ENCODE measurements around the gene SPRED3. TPM values are rescaled to one million over a fixed set of nuclear protein-coding genes. Genes with fewer than 3 reads are reported as not detected.
"Not testable (repeated sequence)": the region's sequence is repeated elsewhere in the genome, so short reads cannot be mapped to it uniquely, and the experiment has no call there.

SPRED3 gene
- 1 to 10 TPM; 1.2 to 1.8 TPM for total RNA-seq

GRCh38 chr19:38388349-38389100, at the start of gene SPRED3:
SPRED3 (plus strand) TSS chr19:38388697; CDS start chr19:38390303, 1,606 bp downstream.
- H3K4me1 Mint-ChIP-seq: peaks cover 14% of the 10 kb centered on the region
- ChIA-PET POLR2A (no interaction called here), CTCF (interaction anchor here (1.3 to 2.6 kb wide), 7 partner anchors 9 to 154 kb away, joined by 3 to 27 read pairs (median 7); partner anchors contain the start of genes CATSPERG, FAM98C and PSMD8)
- peaks cover 8% of the 10 kb centered on the region for H3K36me3 Mint-ChIP-seq (ENCODE audit: low read depth)
- peak within 1 kb of the TSS; percentile 68 for H3K27ac Mint-ChIP-seq
- H3K27me3 Mint-ChIP-seq: peaks cover 35% of the 10 kb centered on the region
- H3K4me3 Mint-ChIP-seq: peak within 1 kb of the TSS; percentile 76
- no peak for DNase-seq
- no peaks in the 10 kb centered on the region for H3K9me3 Mint-ChIP-seq

- ChIA-PET POLR2A (interaction anchor here (0.7 kb wide), 1 partner anchor 111 kb away, joined by 6 read pairs; no protein-coding TSS in a partner anchor), CTCF (interaction anchor here (0.6 to 1.4 kb wide), 3 partner anchors 14 to 784 kb away, joined by 3 to 7 read pairs (median 4); partner anchors contain the start of gene FAM98C)
- not testable (repeated sequence) for H3K4me3 Mint-ChIP-seq; H3K27ac Mint-ChIP-seq; H3K36me3 Mint-ChIP-seq (ENCODE audit: low read depth); H3K27me3 Mint-ChIP-seq; H3K9me3 Mint-ChIP-seq; DNase-seq
- peaks cover 20% of the 10 kb centered on the region for H3K4me1 Mint-ChIP-seq
These were observed 49.5 kb upstream of the SPRED3 start for GRCh38 chr19:38339011-38339410.

- Mint-ChIP-seq H3K9me3 (no peaks in the 10 kb centered on the region), H3K4me1 (peaks cover 17% of the 10 kb centered on the region), H3K27me3 (no peaks in the 10 kb centered on the region), H3K27ac (peak overlapping the region; percentile 7), H3K36me3 (ENCODE audit: low read depth) (no peaks in the 10 kb centered on the region), H3K4me3 (no peak overlapping the region)
- ChIA-PET POLR2A (no interaction called here), CTCF (no interaction called here)
- DNase-seq: no peak
These were observed 47.6 kb upstream of the SPRED3 start for GRCh38 chr19:38340927-38341326.

GRCh38 chr19:38346837-38347236, 41.7 kb upstream of the SPRED3 start:
- ChIA-PET CTCF (interaction anchor here (1.3 to 1.5 kb wide), 4 partner anchors 9 to 78 kb away, joined by 3 to 7 read pairs (median 3); partner anchors contain the start of genes CATSPERG and FAM98C), POLR2A (no interaction called here)
- H3K4me1 Mint-ChIP-seq: no peaks in the 10 kb centered on the region
- no peaks in the 10 kb centered on the region for H3K27me3 Mint-ChIP-seq
- H3K27ac Mint-ChIP-seq: no peak overlapping the region
- no peak for DNase-seq
- no peaks in the 10 kb centered on the region for H3K36me3 Mint-ChIP-seq (ENCODE audit: low read depth)
- H3K4me3 Mint-ChIP-seq: no peak overlapping the region
- no peaks in the 10 kb centered on the region for H3K9me3 Mint-ChIP-seq

GRCh38 chr19:38350883-38351282, 37.6 kb upstream of the SPRED3 start:
- H3K4me3 Mint-ChIP-seq: no peak overlapping the region
- no peaks in the 10 kb centered on the region for H3K4me1 Mint-ChIP-seq
- H3K27ac Mint-ChIP-seq: no peak overlapping the region
- ChIA-PET POLR2A (no interaction called here), CTCF (no interaction called here)
- H3K9me3 Mint-ChIP-seq: no peaks in the 10 kb centered on the region
- H3K27me3 Mint-ChIP-seq: no peaks in the 10 kb centered on the region
- H3K36me3 Mint-ChIP-seq (ENCODE audit: low read depth): no peaks in the 10 kb centered on the region
- DNase-seq: no peak

GRCh38 chr19:38351865-38352395, 36.6 kb upstream of the SPRED3 start:
- H3K36me3 Mint-ChIP-seq (ENCODE audit: low read depth): no peaks in the 10 kb centered on the region
- POLR2A ChIA-PET: no interaction called here
- peaks cover 2% of the 10 kb centered on the region for H3K27me3 Mint-ChIP-seq
- no peak for DNase-seq
- CTCF ChIA-PET: interaction anchor here (0.5 to 2.0 kb wide), 2 partner anchors 13 to 143 kb away, joined by 3 to 4 read pairs; no protein-coding TSS in a partner anchor
- no peaks in the 10 kb centered on the region for H3K4me1 Mint-ChIP-seq
- no peaks in the 10 kb centered on the region for H3K9me3 Mint-ChIP-seq
- H3K4me3 Mint-ChIP-seq: no peak overlapping the region
- H3K27ac Mint-ChIP-seq: no peak overlapping the region

- Mint-ChIP-seq H3K9me3 (no peaks in the 10 kb centered on the region), H3K4me1 (no peaks in the 10 kb centered on the region)
- CTCF ChIA-PET: interaction anchor here (0.5 to 2.0 kb wide), 2 partner anchors 14 to 142 kb away, joined by 3 to 4 read pairs; no protein-coding TSS in a partner anchor
These were observed 35.9 kb upstream of the SPRED3 start for GRCh38 chr19:38352611-38353010.

GRCh38 chr19:38355728-38356725, 32.5 kb upstream of the SPRED3 start:
- Mint-ChIP-seq H3K27me3 (peaks cover 29% of the 10 kb centered on the region), H3K4me3 (no peak overlapping the region), H3K9me3 (no peaks in the 10 kb centered on the region), H3K36me3 (ENCODE audit: low read depth) (no peaks in the 10 kb centered on the region), H3K27ac (no peak overlapping the region), H3K4me1 (peaks cover 5% of the 10 kb centered on the region)
- ChIA-PET POLR2A (no interaction called here), CTCF (no interaction called here)
- no peak for DNase-seq

More at GRCh38 chr19:38352611-38353010, 35.9 kb upstream of the SPRED3 start:
- POLR2A ChIA-PET: no interaction called here
- DNase-seq: no peak
- Mint-ChIP-seq H3K36me3 (ENCODE audit: low read depth) (no peaks in the 10 kb centered on the region), H3K27me3 (peaks cover 2% of the 10 kb centered on the region), H3K4me3 (no peak overlapping the region), H3K27ac (no peak overlapping the region)

GRCh38 chr19:38358071-38358470, 30.4 kb upstream of the SPRED3 start:
- Mint-ChIP-seq H3K4me3 (no peak overlapping the region), H3K27me3 (peaks cover 36% of the 10 kb centered on the region), H3K36me3 (ENCODE audit: low read depth) (no peaks in the 10 kb centered on the region), H3K27ac (no peak overlapping the region), H3K4me1 (peaks cover 18% of the 10 kb centered on the region), H3K9me3 (no peaks in the 10 kb centered on the region)
- POLR2A ChIA-PET: no interaction called here
- CTCF ChIA-PET: interaction anchor here (0.6 to 1.4 kb wide), 5 partner anchors 16 to 58 kb away, joined by 3 to 5 read pairs (median 4); partner anchors contain the start of genes CATSPERG, FAM98C and PSMD8
- no peak for DNase-seq

GRCh38 chr19:38359242-38360021, 29.1 kb upstream of the SPRED3 start:
- ChIA-PET CTCF (no interaction called here), POLR2A (interaction anchor here (0.7 kb wide), 1 partner anchor 35 kb away, joined by 4 read pairs; no protein-coding TSS in a partner anchor)
- H3K9me3 Mint-ChIP-seq: no peaks in the 10 kb centered on the region
- peaks cover 36% of the 10 kb centered on the region for H3K27me3 Mint-ChIP-seq
- DNase-seq: no peak
- H3K27ac Mint-ChIP-seq: no peak overlapping the region
- peaks cover 19% of the 10 kb centered on the region for H3K4me1 Mint-ChIP-seq
- H3K4me3 Mint-ChIP-seq: no peak overlapping the region
- no peaks in the 10 kb centered on the region for H3K36me3 Mint-ChIP-seq (ENCODE audit: low read depth)

- no peaks in the 10 kb centered on the region for H3K9me3 Mint-ChIP-seq
- no peak for DNase-seq
- H3K36me3 Mint-ChIP-seq (ENCODE audit: low read depth): no peaks in the 10 kb centered on the region
- H3K4me3 Mint-ChIP-seq: peak overlapping the region; percentile 81
- H3K4me1 Mint-ChIP-seq: peaks cover 19% of the 10 kb centered on the region
- H3K27me3 Mint-ChIP-seq: peaks cover 36% of the 10 kb centered on the region
- POLR2A ChIA-PET: no interaction called here
- CTCF ChIA-PET: interaction anchor here (0.7 to 3.1 kb wide), 2 partner anchors 14 to 24 kb away, joined by 3 to 13 read pairs; partner anchors contain the start of genes CATSPERG and PSMD8
- no peak overlapping the region for H3K27ac Mint-ChIP-seq
These were observed 28.1 kb upstream of the SPRED3 start for GRCh38 chr19:38360351-38360750.

Measured in activated CD4-positive, alpha-beta T cell treated with anti-CD3 and anti-CD28 coated beads, Interleukin-2, amount 10 ng/mL, durations not matched to agents 7 days and 5 days (primary cell).